HepG2 (cell line): ENCODE data around the gene PIK3R1.

Source experiments
- BRD4 ChIP-seq: sonication (generic); formaldehyde crosslinking; IDR thresholded peaks from 2 replicates; pipeline ENCODE4 v1.4.0; 2020; ENCODE audit warnings: missing genetic modification reagents
- CBX5 ChIP-seq: sonication (generic); formaldehyde crosslinking; IDR thresholded peaks from 2 replicates; pipeline ENCODE4 v1.4.0; 2020; ENCODE audit warnings: missing genetic modification reagents, borderline replicate concordance
- CTCF ChIP-seq: sonication (generic); formaldehyde crosslinking; IDR thresholded peaks from 2 replicates; pipeline ENCODE4 v1.5.0; 2020; ENCODE audit warnings: mild to moderate bottlenecking, missing genetic modification reagents, moderate library complexity
- EZH2 ChIP-seq: conservative IDR thresholded peaks from 2 replicates; pipeline ENCODE4 v1.6.1; 2012; ENCODE audit warnings: mild to moderate bottlenecking, low read depth, low read length, moderate library complexity
- HIVEP1 ChIP-seq: sonication (generic); formaldehyde crosslinking; IDR thresholded peaks from 2 replicates; pipeline ENCODE4 v1.4.0; 2020; ENCODE audit warnings: mild to moderate bottlenecking, missing genetic modification reagents
- IRF1 ChIP-seq: sonication (generic); formaldehyde crosslinking; IDR thresholded peaks from 2 replicates; pipeline ENCODE4 v1.4.0; 2020; ENCODE audit warnings: low read depth, mild to moderate bottlenecking, missing genetic modification reagents
- MLX ChIP-seq: IDR thresholded peaks from 2 replicates; pipeline ENCODE4 v1.6.1; 2016
- MTF2 ChIP-seq: sonication (generic); formaldehyde crosslinking; IDR thresholded peaks from 2 replicates; pipeline ENCODE4 v1.5.0; 2020; ENCODE audit warnings: missing genetic modification reagents, borderline replicate concordance
- MYPOP ChIP-seq: sonication (generic); formaldehyde crosslinking; IDR thresholded peaks from 2 replicates; pipeline ENCODE4 v1.8.1; 2023; ENCODE audit warnings: mild to moderate bottlenecking, moderate library complexity, missing genetic modification reagents
- NFATC3 ChIP-seq: sonication (generic); formaldehyde crosslinking; IDR thresholded peaks from 2 replicates; pipeline ENCODE4 v1.5.1; 2020; ENCODE audit warnings: mild to moderate bottlenecking, missing genetic modification reagents
- ZBTB40 ChIP-seq, 2 experiments: fragments of 450-650 bp in 1 of 2; sonication (generic) in 1 of 2; formaldehyde crosslinking in 1 of 2; IDR thresholded peaks; 2 replicates each; pipeline versions ENCODE4 v1.6.1 to v1.8.0; 2016 to 2022; ENCODE audit warnings: antibody characterized with exemption in 1 of 2, mild to moderate bottlenecking in 1 of 2, missing genetic modification reagents in 1 of 2
- ZFP90 ChIP-seq: sonication (generic); formaldehyde crosslinking; IDR thresholded peaks from 2 replicates; pipeline ENCODE4 v1.8.0; 2022; ENCODE audit warnings: missing genetic modification reagents, mild to moderate bottlenecking, inconsistent platforms, borderline replicate concordance
- ZNF318 ChIP-seq: sonication (generic); formaldehyde crosslinking; IDR thresholded peaks from 2 replicates; pipeline ENCODE4 v1.4.0; 2020; ENCODE audit warnings: mild to moderate bottlenecking, missing genetic modification reagents
- ZNF883 ChIP-seq: sonication (generic); formaldehyde crosslinking; IDR thresholded peaks from 2 replicates; pipeline ENCODE4 v1.5.1; 2020; ENCODE audit warnings: mild to moderate bottlenecking, missing genetic modification reagents; ENCODE audit errors: not compliant biosample characterization

GRCh38 chr5:68347536-68347935 is 132.0 kb downstream of the PIK3R1 start:
- no peak for TF ChIP-seq MLX (CRISPR knock-in tag)
- no peak for TF ChIP-seq MYPOP
- no peak for TF ChIP-seq ZNF883
- no peak for TF ChIP-seq NFATC3
- TF ChIP-seq CBX5, result no peak
- no peak for TF ChIP-seq ZNF318 (CRISPR knock-in tag)
- no peak for TF ChIP-seq MTF2 (CRISPR knock-in tag)
- no peak for TF ChIP-seq BRD4 (CRISPR knock-in tag)
- TF ChIP-seq IRF1 (CRISPR knock-in tag), result no peak
- no peak for TF ChIP-seq CTCF (CRISPR knock-in tag)
- TF ChIP-seq ZBTB40 (IDR thresholded peaks at IDR 0.05), result no peak
- TF ChIP-seq ZBTB40 (CRISPR knock-in tag; IDR thresholded peaks at IDR 0.05), result no peak
- no peak for TF ChIP-seq EZH2
- TF ChIP-seq HIVEP1, result no peak
- no peak for TF ChIP-seq ZFP90 (CRISPR knock-in tag)
